ENCODE data around the gene DGKI. TPM values are rescaled to one million over a fixed set of nuclear protein-coding genes. Genes with fewer than 3 reads are reported as not detected.

The DGKI gene
- total and polyA plus RNA-seq, 2 of the 4 experiments (the other 2 are of a cell fraction): 3.9 to 15.8 TPM

DNA sequence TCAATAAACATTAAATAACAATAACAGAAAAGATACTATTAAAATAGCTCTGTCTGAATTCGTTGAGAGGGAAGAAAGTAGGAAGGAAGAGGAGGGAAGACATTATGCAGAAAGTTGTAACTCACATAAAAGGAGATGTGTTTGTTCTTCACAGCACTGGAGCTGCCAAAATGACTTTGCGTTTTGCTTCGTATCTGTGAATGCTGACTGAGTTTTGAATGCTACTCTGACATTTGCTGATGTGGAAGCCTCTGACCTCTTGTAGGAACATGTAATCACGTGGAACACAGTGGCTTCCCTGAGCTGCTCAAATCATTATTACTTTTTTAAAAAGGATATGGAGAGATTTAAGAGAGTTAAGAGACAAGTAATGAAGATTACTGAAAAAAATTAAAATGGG lies 15.6 kb upstream of the DGKI start:
- Histone ChIP-seq H3K9ac (ENCODE audit: low read depth, low read length) (no peak overlapping the region), H3K14ac (replicated peaks; ENCODE audit: low read depth, low read length) (no peak overlapping the region), H2AK9ac (replicated peaks; ENCODE audit: low read depth, low read length, poor library complexity) (no peak overlapping the region), H3K27ac (ENCODE audit: insufficient read depth, low read length) (no peak overlapping the region), H3K9me1 (ENCODE audit: insufficient read depth, low read length) (peaks cover 8% of the 10 kb centered on the region; the same call in 1 of the 2 replicates), H3K79me1 (ENCODE audit: low read depth in 1 of 2, low read length in 2 of 2) (peaks cover 3 to 14% of the 10 kb centered on the region in 2 experiments; a peak in 1 of 4 replicates), H3K4me2 (ENCODE audit: low read depth, low read length) (no peak overlapping the region), H2BK15ac (ENCODE audit: low read depth, low read length) (no peak overlapping the region), H3K4ac (ENCODE audit: low read depth, low read length) (no peak overlapping the region), H3K23ac (ENCODE audit: low read depth, low read length) (no peak overlapping the region), H3K27me3 (ENCODE audit: control insufficient read depth, insufficient read depth, low read length) (no peaks in the 10 kb centered on the region), H3K4me1 (ENCODE audit: control insufficient read depth, insufficient read depth, low read length) (no peaks in the 10 kb centered on the region), H3K36me3 (ENCODE audit: control insufficient read depth, insufficient read depth, low read length) (peaks cover 20% of the 10 kb centered on the region), H3K56ac (ENCODE audit: extremely low read depth, insufficient read depth, low read length) (no peak overlapping the region), H4K8ac (ENCODE audit: low read depth in 2 of 2, low read length in 2 of 2) (no peak overlapping the region; a peak in 1 of 4 replicates), H2BK120ac (ENCODE audit: low read depth, low read length) (no peak overlapping the region), H4K20me1 (ENCODE audit: insufficient read depth, low read length) (no peaks in the 10 kb centered on the region), H2BK20ac (ENCODE audit: low read depth, low read length) (no peak overlapping the region), H2BK5ac (ENCODE audit: low read depth, low read length, poor library complexity, severe bottlenecking) (no peak overlapping the region), H2AFZ (replicated peaks; ENCODE audit: low read length, poor library complexity) (no peak overlapping the region), H2AK5ac (ENCODE audit: low read depth, low read length) (no peak overlapping the region), H3K4me3 (ENCODE audit: insufficient read depth, low read depth, low read length) (no peak overlapping the region), H4K91ac (ENCODE audit: insufficient read depth, low read depth, low read length) (no peak overlapping the region), H4K5ac (ENCODE audit: low read depth, low read length) (no peak overlapping the region), H3K9me3 (ENCODE audit: control insufficient read depth, insufficient read depth, low read length) (no peaks in the 10 kb centered on the region), H3K18ac (ENCODE audit: low read depth, low read length) (no peak overlapping the region)
- TF ChIP-seq NFE2L2 (IDR thresholded peaks at IDR 0.05; ENCODE audit: low read depth, low read length) (no peak), MXI1 (IDR thresholded peaks at IDR 0.05; ENCODE audit: borderline replicate concordance, low read depth, low read length) (no peak), CEBPB (IDR thresholded peaks at IDR 0.05; ENCODE audit: low read depth, low read length) (no peak), CHD1 (IDR thresholded peaks at IDR 0.05; ENCODE audit: low read depth, low read length) (no peak), MAZ (IDR thresholded peaks at IDR 0.05; ENCODE audit: borderline replicate concordance, low read depth, low read length) (no peak), FOS (IDR thresholded peaks at IDR 0.05; ENCODE audit: low read depth, low read length) (no peak), SMC3 (IDR thresholded peaks at IDR 0.05; ENCODE audit: low read depth, low read length) (no peak)
- TF ChIP-seq, protein P1, sequence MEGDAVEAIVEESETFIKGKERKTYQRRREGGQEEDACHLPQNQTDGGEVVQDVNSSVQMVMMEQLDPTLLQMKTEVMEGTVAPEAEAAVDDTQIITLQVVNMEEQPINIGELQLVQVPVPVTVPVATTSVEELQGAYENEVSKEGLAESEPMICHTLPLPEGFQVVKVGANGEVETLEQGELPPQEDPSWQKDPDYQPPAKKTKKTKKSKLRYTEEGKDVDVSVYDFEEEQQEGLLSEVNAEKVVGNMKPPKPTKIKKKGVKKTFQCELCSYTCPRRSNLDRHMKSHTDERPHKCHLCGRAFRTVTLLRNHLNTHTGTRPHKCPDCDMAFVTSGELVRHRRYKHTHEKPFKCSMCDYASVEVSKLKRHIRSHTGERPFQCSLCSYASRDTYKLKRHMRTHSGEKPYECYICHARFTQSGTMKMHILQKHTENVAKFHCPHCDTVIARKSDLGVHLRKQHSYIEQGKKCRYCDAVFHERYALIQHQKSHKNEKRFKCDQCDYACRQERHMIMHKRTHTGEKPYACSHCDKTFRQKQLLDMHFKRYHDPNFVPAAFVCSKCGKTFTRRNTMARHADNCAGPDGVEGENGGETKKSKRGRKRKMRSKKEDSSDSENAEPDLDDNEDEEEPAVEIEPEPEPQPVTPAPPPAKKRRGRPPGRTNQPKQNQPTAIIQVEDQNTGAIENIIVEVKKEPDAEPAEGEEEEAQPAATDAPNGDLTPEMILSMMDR (conservative IDR thresholded peaks at IDR 0.05; ENCODE audit: low read depth, low read length): no peak
- TF ChIP-seq, protein P2, sequence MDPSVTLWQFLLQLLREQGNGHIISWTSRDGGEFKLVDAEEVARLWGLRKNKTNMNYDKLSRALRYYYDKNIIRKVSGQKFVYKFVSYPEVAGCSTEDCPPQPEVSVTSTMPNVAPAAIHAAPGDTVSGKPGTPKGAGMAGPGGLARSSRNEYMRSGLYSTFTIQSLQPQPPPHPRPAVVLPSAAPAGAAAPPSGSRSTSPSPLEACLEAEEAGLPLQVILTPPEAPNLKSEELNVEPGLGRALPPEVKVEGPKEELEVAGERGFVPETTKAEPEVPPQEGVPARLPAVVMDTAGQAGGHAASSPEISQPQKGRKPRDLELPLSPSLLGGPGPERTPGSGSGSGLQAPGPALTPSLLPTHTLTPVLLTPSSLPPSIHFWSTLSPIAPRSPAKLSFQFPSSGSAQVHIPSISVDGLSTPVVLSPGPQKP (IDR thresholded peaks at IDR 0.05; ENCODE audit: borderline replicate concordance, low read depth, low read length): no peak
- intact Hi-C loops (cut with micrococcal nuclease) (no loop called here), dilution Hi-C loops (cut with HindIII; ENCODE audit: low sequenced_read_pairs, unreplicated experiment) (no loop called here), in situ Hi-C loops (cut with MboI; ENCODE audit: low sequenced_read_pairs) (no loop called here)
- POLR2A ChIA-PET (ENCODE audit: unreplicated experiment): no interaction called here
- 100% methylated on average over 2 of the region's 4 CpGs; no CpG with 5 or more reads in 1 of the 2 experiments for WGBS, 2 experiments (ENCODE audit: extremely low coverage in 2 of 2, insufficient read length in 1 of 2)
- no peak for ATAC-seq (ENCODE audit: low read depth)
- DNase-seq: no peak
- CTCF ChIA-PET: interaction anchor here (1.2 kb wide), 1 partner anchor 19 kb away, joined by 3 read pairs; no protein-coding TSS in a partner anchor
- BruUV-seq (replicated peaks): no TSS peak
